ENCODE measurements around the gene FAM83E.

DNA sequence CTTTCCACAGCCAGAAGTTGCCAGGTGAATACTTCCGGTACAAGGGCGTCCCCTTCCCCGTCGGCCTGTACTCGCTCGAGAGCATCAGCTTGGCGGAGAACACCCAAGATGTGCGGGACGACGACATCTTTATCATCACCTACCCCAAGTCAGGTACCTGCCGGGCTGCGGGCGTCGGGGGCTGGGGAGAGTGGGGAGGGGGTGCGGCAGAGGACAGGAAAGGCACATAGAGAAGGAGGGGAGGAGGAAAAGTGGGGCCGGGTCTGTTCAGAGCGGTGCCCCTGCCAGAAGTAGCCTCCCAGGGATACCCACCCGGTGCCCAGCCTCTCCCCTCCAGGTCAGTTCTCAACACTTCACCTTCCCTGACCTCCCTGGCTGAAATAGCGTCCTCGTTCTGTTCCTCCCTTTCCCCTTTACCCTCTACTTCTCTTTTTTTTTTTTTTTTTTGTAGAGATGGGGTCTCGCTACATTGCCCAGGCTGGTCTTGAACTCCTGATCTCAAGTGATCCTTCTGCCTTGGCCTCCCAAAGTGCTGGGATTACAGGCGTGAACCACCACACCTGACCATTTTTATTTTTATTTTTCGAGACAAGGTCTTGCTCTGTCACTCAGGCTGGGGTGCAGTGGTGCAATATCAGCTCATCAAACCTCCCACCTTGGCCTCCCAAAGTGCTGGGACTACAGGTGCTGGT lies 38.8 kb downstream of the FAM83E start:
- TF ChIP-seq GATA3 (IDR thresholded peaks at IDR 0.05; ENCODE audit: low read depth, low read length) (no peak), GATA2 (IDR thresholded peaks at IDR 0.05; ENCODE audit: low read depth, low read length) (no peak)
